ENCODE results near the gene PRMT5.

DNA sequence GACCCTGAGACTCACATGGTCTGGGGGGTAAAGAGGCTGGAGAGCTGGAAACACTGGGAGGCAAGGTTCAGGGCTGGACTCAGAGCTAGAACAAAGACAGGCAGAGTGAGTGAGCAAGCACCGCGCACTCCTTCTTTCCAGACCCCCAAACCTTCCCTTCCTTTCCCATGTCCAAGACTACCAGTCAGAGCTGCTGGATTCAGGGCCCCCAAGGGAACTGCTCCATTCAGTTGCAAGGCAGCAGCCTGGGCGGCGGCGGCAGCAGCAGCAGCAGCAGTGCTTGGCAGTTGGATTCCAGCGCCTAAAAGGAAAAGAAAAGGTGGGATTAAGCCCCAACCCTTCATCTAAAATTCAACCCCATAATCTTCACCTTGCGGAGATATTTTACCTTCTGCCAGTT lies 27.4 kb downstream of the PRMT5 start:
- TF ChIP-seq POLR2AphosphoS5 (IDR thresholded peaks at IDR 0.05; ENCODE audit: low read depth, low read length) (no peak), SIN3A (IDR thresholded peaks at IDR 0.05; ENCODE audit: borderline replicate concordance, insufficient read depth, low read length) (no peak), FOXP2 (optimal IDR thresholded peaks at IDR 0.05; ENCODE audit: borderline replicate concordance, extremely low read depth, extremely low read length, insufficient read depth) (no peak)
